ENCODE results near the gene CLEC10A.
"Not testable (repeated sequence)": the region's sequence is repeated elsewhere in the genome, so short reads cannot be mapped to it uniquely, and the experiment has no call there.

CLEC10A gene, protein sequence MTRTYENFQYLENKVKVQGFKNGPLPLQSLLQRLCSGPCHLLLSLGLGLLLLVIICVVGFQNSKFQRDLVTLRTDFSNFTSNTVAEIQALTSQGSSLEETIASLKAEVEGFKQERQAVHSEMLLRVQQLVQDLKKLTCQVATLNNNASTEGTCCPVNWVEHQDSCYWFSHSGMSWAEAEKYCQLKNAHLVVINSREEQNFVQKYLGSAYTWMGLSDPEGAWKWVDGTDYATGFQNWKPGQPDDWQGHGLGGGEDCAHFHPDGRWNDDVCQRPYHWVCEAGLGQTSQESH

DNA sequence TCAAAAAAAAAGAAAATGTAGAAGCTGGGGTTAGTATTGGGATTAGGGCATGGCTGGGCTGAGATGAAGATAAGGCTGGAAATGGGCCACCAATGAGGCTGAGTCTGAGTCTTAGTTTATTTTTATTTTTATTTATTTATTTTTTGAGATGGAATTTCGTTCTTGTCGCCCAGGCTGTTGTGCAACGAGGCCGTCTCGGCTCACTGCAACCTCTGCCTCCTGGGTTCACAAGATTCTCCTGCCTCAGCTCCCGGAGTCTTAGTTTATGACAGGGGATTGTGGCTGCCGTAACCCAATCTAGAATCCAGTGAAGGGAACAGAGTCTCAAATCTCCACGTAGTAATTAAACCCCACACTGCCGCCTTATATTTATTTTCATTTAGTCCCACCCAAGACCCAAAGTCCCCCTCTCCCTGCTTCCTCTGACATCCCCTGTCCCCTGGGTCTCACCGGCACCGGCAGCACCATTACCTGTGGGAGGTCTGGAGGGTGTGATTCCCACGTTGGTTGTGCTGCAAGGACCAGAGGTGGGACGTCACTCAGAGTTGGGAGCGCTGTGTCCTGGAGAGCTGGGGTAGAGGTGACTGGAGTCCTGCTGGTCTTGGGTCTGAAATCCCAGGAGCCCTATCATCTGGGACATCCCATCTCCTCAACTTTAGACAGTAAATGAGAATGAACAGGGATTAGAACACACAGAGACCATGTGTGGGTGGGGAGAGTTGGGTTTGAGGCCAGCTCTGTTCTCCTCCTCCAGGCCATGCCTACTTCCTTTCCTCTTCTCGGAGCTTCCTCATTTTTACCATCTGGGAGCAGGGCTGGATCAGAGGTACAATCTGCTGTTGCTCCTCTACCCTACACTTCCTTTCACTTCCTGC, at the start of gene CLEC10A:
TSS of gene CLEC10A (minus strand) at position 671 of the 875 bp plus-strand sequence. CDS start 1,439 bp downstream, outside the sequence.
- ChIA-PET CTCF (interaction anchor here (0.6 kb wide), 1 partner anchor 739 kb away, joined by 4 read pairs; no protein-coding TSS in a partner anchor), POLR2A (no interaction called here)
- TF ChIP-seq NFRKB (IDR thresholded peaks at IDR 0.05) (no peak), ZNF384 (IDR thresholded peaks at IDR 0.05) (no peak), FOXK2 (IDR thresholded peaks at IDR 0.05) (no peak), TARDBP (IDR thresholded peaks at IDR 0.05) (no peak), HDGF (IDR thresholded peaks at IDR 0.05; ENCODE audit: borderline replicate concordance) (no peak), FOXM1 (IDR thresholded peaks at IDR 0.05; ENCODE audit: borderline replicate concordance) (no peak), FOXA1 (IDR thresholded peaks at IDR 0.05) (no peak), L3MBTL2 (conservative IDR thresholded peaks at IDR 0.05) (no peak), SUZ12 (IDR thresholded peaks at IDR 0.05) (no peak), SP1 (IDR thresholded peaks at IDR 0.05) (no peak), ELF4 (IDR thresholded peaks at IDR 0.05) (no peak), BHLHE40 (IDR thresholded peaks at IDR 0.05; ENCODE audit: borderline replicate concordance) (no peak), ARNT (IDR thresholded peaks at IDR 0.05) (no peak), CTBP1 (IDR thresholded peaks at IDR 0.05; ENCODE audit: borderline replicate concordance) (no peak)
- TF ChIP-seq, protein P1, sequence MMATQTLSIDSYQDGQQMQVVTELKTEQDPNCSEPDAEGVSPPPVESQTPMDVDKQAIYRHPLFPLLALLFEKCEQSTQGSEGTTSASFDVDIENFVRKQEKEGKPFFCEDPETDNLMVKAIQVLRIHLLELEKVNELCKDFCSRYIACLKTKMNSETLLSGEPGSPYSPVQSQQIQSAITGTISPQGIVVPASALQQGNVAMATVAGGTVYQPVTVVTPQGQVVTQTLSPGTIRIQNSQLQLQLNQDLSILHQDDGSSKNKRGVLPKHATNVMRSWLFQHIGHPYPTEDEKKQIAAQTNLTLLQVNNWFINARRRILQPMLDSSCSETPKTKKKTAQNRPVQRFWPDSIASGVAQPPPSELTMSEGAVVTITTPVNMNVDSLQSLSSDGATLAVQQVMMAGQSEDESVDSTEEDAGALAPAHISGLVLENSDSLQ (IDR thresholded peaks at IDR 0.05): no peak
- no peak for DNase-seq (ENCODE audit: extremely low spot score)

DNA sequence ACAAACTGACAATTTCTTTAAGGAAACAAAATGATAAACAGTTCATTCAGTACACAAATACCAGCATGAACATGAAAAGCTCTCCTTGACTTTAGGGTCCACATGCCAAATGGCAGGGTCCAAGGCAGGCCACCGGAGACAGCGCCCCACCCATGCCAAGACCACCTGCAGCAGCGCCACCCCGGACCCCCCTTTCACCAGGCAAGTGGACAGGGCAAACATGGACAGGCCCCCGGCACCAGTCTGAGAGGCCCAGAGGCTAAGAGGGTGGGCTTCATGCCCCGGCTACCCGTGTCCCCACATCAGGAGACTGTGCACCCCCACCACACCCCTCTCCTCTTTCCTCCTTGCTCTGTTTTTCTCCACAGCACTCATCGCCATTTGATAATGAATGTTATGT, 49.3 kb upstream of the CLEC10A start:
- POLR2A ChIA-PET: interaction anchor here (1.1 kb wide), 1 partner anchor 88 kb away, joined by 3 read pairs; no protein-coding TSS in a partner anchor
- TF ChIP-seq ELF4 (IDR thresholded peaks at IDR 0.05) (no peak), L3MBTL2 (conservative IDR thresholded peaks at IDR 0.05) (no peak), FOXA1 (IDR thresholded peaks at IDR 0.05) (no peak), TARDBP (IDR thresholded peaks at IDR 0.05) (no peak), NFRKB (IDR thresholded peaks at IDR 0.05) (no peak), BHLHE40 (IDR thresholded peaks at IDR 0.05; ENCODE audit: borderline replicate concordance) (no peak), ZNF384 (IDR thresholded peaks at IDR 0.05) (no peak), FOXM1 (IDR thresholded peaks at IDR 0.05; ENCODE audit: borderline replicate concordance) (no peak), FOXK2 (IDR thresholded peaks at IDR 0.05) (no peak)
- TF ChIP-seq, protein P1 (IDR thresholded peaks at IDR 0.05): no peak
- CTCF ChIA-PET: no interaction called here
- no peak for DNase-seq (ENCODE audit: extremely low spot score)

DNA sequence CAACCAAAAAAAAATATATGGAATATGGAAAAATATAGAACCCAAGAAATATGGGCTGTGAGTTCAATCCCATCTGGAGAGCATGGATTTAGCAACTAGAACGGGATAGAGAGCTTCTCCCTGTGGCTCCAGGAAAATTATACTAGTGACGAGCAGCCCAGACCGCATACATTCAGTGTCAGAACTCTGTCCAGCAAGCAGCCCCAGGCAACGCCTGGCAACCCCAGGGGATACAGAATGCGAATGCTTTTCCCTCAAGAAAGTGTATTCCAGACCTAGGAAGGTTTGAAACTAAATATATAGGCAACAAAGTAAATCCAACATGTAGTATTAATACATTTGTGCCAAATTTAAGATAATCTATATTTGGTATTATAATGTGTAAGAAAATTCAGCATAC, 48.1 kb upstream of the CLEC10A start:
- POLR2A ChIA-PET: no interaction called here
- CTCF ChIA-PET: no interaction called here
- DNase-seq (ENCODE audit: extremely low spot score): no peak
- no peak for TF ChIP-seq FOXK2 (IDR thresholded peaks at IDR 0.05)

DNA sequence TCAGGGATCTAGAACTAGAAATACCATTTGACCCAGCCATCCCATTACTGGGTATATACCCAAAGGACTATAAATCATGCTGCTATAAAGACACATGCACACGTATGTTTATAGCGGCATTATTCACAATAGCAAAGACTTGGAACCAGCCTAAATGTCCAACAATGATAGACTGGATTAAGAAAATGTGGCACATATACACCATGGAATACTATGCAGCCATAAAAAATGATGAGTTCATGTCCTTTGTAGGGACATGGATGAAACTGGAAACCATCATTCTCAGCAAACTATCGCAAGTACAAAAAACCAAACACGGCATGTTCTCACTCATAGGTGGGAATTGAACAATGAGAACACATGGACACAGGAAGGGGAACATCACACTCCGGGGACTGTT, 47.5 kb upstream of the CLEC10A start:
- CTCF ChIA-PET; POLR2A ChIA-PET; DNase-seq (ENCODE audit: extremely low spot score): not testable (repeated sequence)

DNA sequence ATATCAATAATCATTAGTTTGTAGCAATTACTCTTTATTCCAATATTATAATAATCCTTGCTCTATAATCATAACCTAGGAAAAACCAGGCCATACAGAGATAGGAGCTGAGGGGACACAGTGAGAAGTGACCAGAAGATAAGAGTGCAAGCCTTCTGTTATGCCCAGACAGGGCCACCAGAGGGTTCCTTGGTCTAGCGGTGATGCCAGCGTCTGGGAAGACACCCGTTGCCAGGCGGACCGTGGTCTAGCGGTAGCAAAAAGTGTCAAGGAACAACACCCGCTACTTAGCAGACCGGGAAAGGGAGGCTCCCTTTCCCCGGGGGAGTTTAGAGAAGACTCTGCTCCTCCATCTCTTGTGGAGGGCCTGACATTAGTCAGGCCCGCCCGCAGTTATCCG, 46.3 kb upstream of the CLEC10A start:
- POLR2A ChIA-PET; CTCF ChIA-PET; DNase-seq (ENCODE audit: extremely low spot score): not testable (repeated sequence)

DNA sequence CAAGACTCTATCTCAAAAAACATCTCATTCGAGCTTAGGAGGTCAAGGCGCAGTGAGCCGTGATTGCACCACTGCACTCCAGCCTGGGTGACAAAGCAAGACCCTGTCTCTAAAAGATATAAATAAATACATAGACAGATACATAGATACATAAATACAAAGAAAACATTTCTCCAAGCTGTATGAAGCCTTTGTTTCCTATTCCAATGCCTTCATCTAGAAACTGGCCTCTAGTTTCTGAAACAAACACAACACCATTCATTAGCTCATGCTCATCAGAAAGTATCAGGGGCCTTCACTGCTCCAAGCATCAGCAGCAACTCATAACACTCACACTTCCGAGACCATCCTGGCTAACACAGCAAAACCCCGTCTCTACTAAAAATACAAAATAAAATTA, 44.9 kb upstream of the CLEC10A start:
- DNase-seq (ENCODE audit: extremely low spot score): no peak
- ChIA-PET POLR2A (no interaction called here), CTCF (interaction anchor here (1.3 kb wide), 1 partner anchor 73 kb away, joined by 5 read pairs; no protein-coding TSS in a partner anchor)
- no peak for TF ChIP-seq ZNF384 (IDR thresholded peaks at IDR 0.05)
- TF ChIP-seq SP1 (IDR thresholded peaks at IDR 0.05): no peak
- no peak for TF ChIP-seq ELF4 (IDR thresholded peaks at IDR 0.05)
- no peak for TF ChIP-seq FOXM1 (IDR thresholded peaks at IDR 0.05; ENCODE audit: borderline replicate concordance)
- no peak for TF ChIP-seq NFRKB (IDR thresholded peaks at IDR 0.05)
- TF ChIP-seq BHLHE40 (IDR thresholded peaks at IDR 0.05; ENCODE audit: borderline replicate concordance): no peak
- no peak for TF ChIP-seq CTBP1 (IDR thresholded peaks at IDR 0.05; ENCODE audit: borderline replicate concordance)
- no peak for TF ChIP-seq SUZ12 (IDR thresholded peaks at IDR 0.05)
- no peak for TF ChIP-seq L3MBTL2 (conservative IDR thresholded peaks at IDR 0.05)
- TF ChIP-seq, protein P1 (IDR thresholded peaks at IDR 0.05): no peak
- no peak for TF ChIP-seq FOXA1 (IDR thresholded peaks at IDR 0.05)
- TF ChIP-seq HDGF (IDR thresholded peaks at IDR 0.05; ENCODE audit: borderline replicate concordance): no peak
- TF ChIP-seq TARDBP (IDR thresholded peaks at IDR 0.05): no peak

DNA sequence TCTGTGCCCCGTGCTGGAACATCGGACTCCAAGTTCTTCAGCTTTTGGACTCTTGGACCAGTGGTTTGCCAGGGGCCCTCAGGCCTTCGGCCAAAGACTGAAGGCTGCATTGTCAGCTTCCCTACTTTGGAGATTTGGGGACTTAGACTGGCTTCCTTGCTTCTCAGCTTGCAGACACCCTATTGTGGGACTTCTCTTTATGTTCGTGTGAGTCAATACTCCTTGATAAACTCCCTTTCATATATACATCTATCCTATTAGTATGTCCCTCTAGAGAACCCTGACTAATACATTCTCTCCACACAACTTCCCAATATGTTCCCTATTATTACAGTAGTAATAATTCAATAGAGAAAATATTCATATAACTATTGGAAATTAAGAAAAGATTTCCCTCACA, 43.8 kb upstream of the CLEC10A start:
- TF ChIP-seq L3MBTL2 (conservative IDR thresholded peaks at IDR 0.05) (no peak), SUZ12 (IDR thresholded peaks at IDR 0.05) (no peak), SP1 (IDR thresholded peaks at IDR 0.05) (no peak)
- CTCF ChIA-PET: no interaction called here
- POLR2A ChIA-PET: no interaction called here
- DNase-seq (ENCODE audit: extremely low spot score): no peak
